ENCODE measurements around the gene SNF8. TPM values are rescaled to one million over a fixed set of nuclear protein-coding genes. Genes with fewer than 3 reads are reported as not detected.

The SNF8 gene
- total RNA-seq, 1 experiment from 2014 or later: 371 TPM

GRCh38 chr17:48981927-48982539 lies 37.4 kb upstream of the SNF8 start:
- H3K36me3 ChIP-seq (ENCODE audit: control insufficient read depth, insufficient read depth, low read length): no peaks in the 10 kb centered on the region
- ATAC-seq: no peak
- no peaks in the 10 kb centered on the region for H3K27me3 ChIP-seq (ENCODE audit: control insufficient read depth, insufficient read depth, low read length)
- H3K4me3 ChIP-seq (ENCODE audit: low read depth in 2 of 2, low read length in 2 of 2): no peak overlapping the region
- no TSS peak for BruUV-seq (replicated peaks)
- POLR2A ChIA-PET: no interaction called here
- TF ChIP-seq, protein P1, sequence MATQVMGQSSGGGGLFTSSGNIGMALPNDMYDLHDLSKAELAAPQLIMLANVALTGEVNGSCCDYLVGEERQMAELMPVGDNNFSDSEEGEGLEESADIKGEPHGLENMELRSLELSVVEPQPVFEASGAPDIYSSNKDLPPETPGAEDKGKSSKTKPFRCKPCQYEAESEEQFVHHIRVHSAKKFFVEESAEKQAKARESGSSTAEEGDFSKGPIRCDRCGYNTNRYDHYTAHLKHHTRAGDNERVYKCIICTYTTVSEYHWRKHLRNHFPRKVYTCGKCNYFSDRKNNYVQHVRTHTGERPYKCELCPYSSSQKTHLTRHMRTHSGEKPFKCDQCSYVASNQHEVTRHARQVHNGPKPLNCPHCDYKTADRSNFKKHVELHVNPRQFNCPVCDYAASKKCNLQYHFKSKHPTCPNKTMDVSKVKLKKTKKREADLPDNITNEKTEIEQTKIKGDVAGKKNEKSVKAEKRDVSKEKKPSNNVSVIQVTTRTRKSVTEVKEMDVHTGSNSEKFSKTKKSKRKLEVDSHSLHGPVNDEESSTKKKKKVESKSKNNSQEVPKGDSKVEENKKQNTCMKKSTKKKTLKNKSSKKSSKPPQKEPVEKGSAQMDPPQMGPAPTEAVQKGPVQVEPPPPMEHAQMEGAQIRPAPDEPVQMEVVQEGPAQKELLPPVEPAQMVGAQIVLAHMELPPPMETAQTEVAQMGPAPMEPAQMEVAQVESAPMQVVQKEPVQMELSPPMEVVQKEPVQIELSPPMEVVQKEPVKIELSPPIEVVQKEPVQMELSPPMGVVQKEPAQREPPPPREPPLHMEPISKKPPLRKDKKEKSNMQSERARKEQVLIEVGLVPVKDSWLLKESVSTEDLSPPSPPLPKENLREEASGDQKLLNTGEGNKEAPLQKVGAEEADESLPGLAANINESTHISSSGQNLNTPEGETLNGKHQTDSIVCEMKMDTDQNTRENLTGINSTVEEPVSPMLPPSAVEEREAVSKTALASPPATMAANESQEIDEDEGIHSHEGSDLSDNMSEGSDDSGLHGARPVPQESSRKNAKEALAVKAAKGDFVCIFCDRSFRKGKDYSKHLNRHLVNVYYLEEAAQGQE (IDR thresholded peaks at IDR 0.05; ENCODE audit: insufficient read depth in 1 of 2, low read depth in 2 of 2, low read length in 1 of 2): no peak
- TF ChIP-seq CTCF (IDR thresholded peaks at IDR 0.05) (no peak), SIN3A (IDR thresholded peaks at IDR 0.05; ENCODE audit: borderline replicate concordance, insufficient read depth, low read depth, low read length) (no peak)
- no peak overlapping the region for H3K27ac ChIP-seq (ENCODE audit: low read length)
- in situ Hi-C loops (cut with HindIII; ENCODE audit: low pct_unique_long_range_greater_than_20kb, low sequenced_read_pairs): no loop called here
- H3K9me3 ChIP-seq (ENCODE audit: control insufficient read depth, insufficient read depth, low read depth, low read length): no peaks in the 10 kb centered on the region
- DNase-seq (ENCODE audit: low read depth, low spot score): no peak
- no peaks in the 10 kb centered on the region for H3K4me1 ChIP-seq (ENCODE audit: control insufficient read depth, insufficient read depth, low read length)
- CTCF ChIA-PET: no interaction called here
- intact Hi-C loops (cut with micrococcal nuclease; ENCODE audit: unreplicated experiment): no loop called here

DNA sequence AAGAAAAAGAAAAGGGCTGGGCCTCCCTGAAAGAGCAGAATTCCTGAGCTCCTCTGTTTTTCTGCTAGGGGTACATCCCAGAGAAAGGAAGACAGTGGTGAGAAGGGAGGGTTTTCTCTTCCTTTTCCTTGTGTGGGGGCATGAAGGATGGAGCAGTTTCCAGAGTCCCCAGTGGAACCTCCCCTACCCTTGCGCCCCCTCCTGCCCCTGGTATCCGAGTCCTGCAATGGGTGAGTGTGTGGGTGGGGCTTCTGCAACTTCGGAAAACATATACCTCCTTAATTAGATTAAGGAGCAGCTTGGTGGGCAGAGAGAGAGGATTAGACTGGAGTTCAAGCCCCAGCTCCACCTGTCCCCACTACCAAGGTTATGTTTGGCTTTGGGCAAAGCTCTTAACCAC lies 29.2 kb upstream of the SNF8 start:
- Histone ChIP-seq H3K27ac (ENCODE audit: low read length) (peak overlapping the region; percentile 81; the same call in 1 of the 2 replicates), H3K27me3 (ENCODE audit: control insufficient read depth, insufficient read depth, low read length) (no peaks in the 10 kb centered on the region), H3K4me1 (ENCODE audit: control insufficient read depth, insufficient read depth, low read length) (peaks cover 37% of the 10 kb centered on the region), H3K4me3 (ENCODE audit: low read depth in 2 of 2, low read length in 2 of 2) (no peak overlapping the region), H3K36me3 (ENCODE audit: control insufficient read depth, insufficient read depth, low read length) (no peaks in the 10 kb centered on the region), H3K9me3 (ENCODE audit: control insufficient read depth, insufficient read depth, low read depth, low read length) (no peaks in the 10 kb centered on the region)
- intact Hi-C loops (cut with micrococcal nuclease; ENCODE audit: unreplicated experiment): loop anchor here (2.0 kb wide), 1 partner anchor 29 kb away; the partner anchor contains the start of gene SNF8
- ChIA-PET POLR2A (interaction anchor here (0.7 to 1.2 kb wide), 2 partner anchors 21 to 26 kb away, joined by 6 to 25 read pairs; no protein-coding TSS in a partner anchor), CTCF (interaction anchor here (1.0 kb wide), 2 partner anchors 12 to 19 kb away, joined by 3 read pairs; no protein-coding TSS in a partner anchor)
- BruUV-seq (replicated peaks): no TSS peak
- no peak for ATAC-seq
- no peak for DNase-seq (ENCODE audit: low read depth, low spot score)
- in situ Hi-C loops (cut with HindIII; ENCODE audit: low pct_unique_long_range_greater_than_20kb, low sequenced_read_pairs): no loop called here
- TF ChIP-seq CTCF (IDR thresholded peaks at IDR 0.05) (no peak), TCF7L2 (IDR thresholded peaks at IDR 0.05; ENCODE audit: low read depth, low read length) (no peak), POLR2AphosphoS5 (IDR thresholded peaks at IDR 0.05; ENCODE audit: low read depth, low read length) (no peak)
